GM12878 (cell line): Measurements from ENCODE around the gene PNLDC1.

ENCODE experiments used
- BCL3 ChIP-seq: IDR thresholded peaks from 2 replicates; pipeline ENCODE4 v1.6.1; 2011; ENCODE audit warnings: borderline replicate concordance, low read depth, mild to moderate bottlenecking, moderate library complexity, low read length; ENCODE audit not compliant: insufficient read depth, poor library complexity, severe bottlenecking
- ESRRA ChIP-seq: IDR thresholded peaks from 2 replicates; pipeline ENCODE4 v1.6.1; 2012; ENCODE audit warnings: mild to moderate bottlenecking, low read length, improper control_type of control experiment

- TF ChIP-seq BCL3 (no peak), ESRRA (no peak)
Measured at GRCh38 chr6:159837511-159837910, 37.4 kb downstream of the PNLDC1 start.
